PC-3 (cell line): ENCODE results near the gene MYBPH. TPM values are rescaled to one million over a fixed set of nuclear protein-coding genes. Genes with fewer than 3 reads are reported as not detected.

Source experiments
- ATAC-seq: fragments of 200-7000 bp; cut with Tn5 transposase; 2 replicates; pipeline ENCODE4 v1.9.1; 2020; ENCODE audit warnings: mild to moderate bottlenecking, moderate library complexity
- BruUV-seq: library from RNA; stranded (reverse); fragments of 400-500 nt; replicated peaks from 2 replicates; lab custom pipeline; 2021; lab: Mats Ljungman, UMichigan
- CTCF ChIA-PET: fragments of 300-600 bp; sonication (Branson Sonifier 250); formaldehyde crosslinking; loops from one replicate; lab custom pipeline; 2022; ENCODE audit warnings: antibody characterized with exemption; lab: Charles Lee
- POLR2A ChIA-PET: fragments of 300-600 bp; sonication (Branson Sonifier 250); formaldehyde crosslinking; loops from one replicate; lab custom pipeline; 2022; ENCODE audit warnings: antibody characterized with exemption; ENCODE audit not compliant: unreplicated experiment; lab: Charles Lee
- DNase-seq: peaks from one replicate; pipeline ENCODE4 v3.0.0-alpha.2; 2015
- H2AFZ ChIP-seq: fragments of 300-600 bp; sonication (generic); 2 replicates; pipeline ENCODE4 v1.6.0; 2016; ENCODE audit warnings: antibody characterized with exemption, low read length
- H3F3A ChIP-seq: fragments of 300-600 bp; sonication (generic); one replicate; pipeline ENCODE4 v1.6.0; 2017; ENCODE audit warnings: antibody characterized with exemption, low read length, control low read depth, mild to moderate bottlenecking; ENCODE audit not compliant: unreplicated experiment
- H3K27ac ChIP-seq: fragments of 300-600 bp; sonication (generic); 2 replicates; pipeline ENCODE4 v1.5.1; 2016; ENCODE audit warnings: mild to moderate bottlenecking, low read length
- H3K27me3 ChIP-seq: fragments of 300-600 bp; sonication (generic); 2 replicates; pipeline ENCODE4 v1.6.1; 2016; ENCODE audit warnings: low read length, mixed read lengths
- H3K36me3 ChIP-seq: fragments of 300-600 bp; sonication (generic); 2 replicates; pipeline ENCODE4 v1.6.1; 2016; ENCODE audit warnings: low read depth, mixed run types, low read length, mixed read lengths
- H3K4me1 ChIP-seq: fragments of 300-600 bp; sonication (generic); 2 replicates; pipeline ENCODE4 v1.5.1; 2016; ENCODE audit warnings: low read length; ENCODE audit not compliant: insufficient read depth
- H3K4me2 ChIP-seq: fragments of 300-600 bp; sonication (generic); 2 replicates; pipeline ENCODE4 v1.6.0; 2016; ENCODE audit warnings: low read length
- H3K4me3 ChIP-seq: fragments of 300-600 bp; sonication (generic); 2 replicates; pipeline ENCODE4 v1.5.1; 2016; ENCODE audit warnings: mild to moderate bottlenecking, low read length, mixed read lengths
- H3K79me2 ChIP-seq: fragments of 300-600 bp; sonication (generic); 2 replicates; pipeline ENCODE4 v1.6.1; 2017; ENCODE audit warnings: low read length, mixed read lengths
- H3K9ac ChIP-seq: fragments of 300-600 bp; sonication (generic); 2 replicates; pipeline ENCODE4 v1.6.0; 2016; ENCODE audit warnings: mild to moderate bottlenecking, low read length
- H3K9me2 ChIP-seq: fragments of 300-600 bp; sonication (generic); replicated peaks from 2 replicates; pipeline ENCODE4 v1.6.1; 2016; ENCODE audit warnings: mixed run types, low read length, mixed read lengths
- H3K9me3 ChIP-seq: fragments of 300-600 bp; sonication (generic); 2 replicates; pipeline ENCODE4 v1.6.1; 2016; ENCODE audit warnings: low read length, mixed read lengths
- H4K20me1 ChIP-seq: fragments of 300-600 bp; sonication (generic); 2 replicates; pipeline ENCODE4 v1.6.1; 2016; ENCODE audit warnings: low read length, mixed read lengths
- CTCF ChIP-seq: fragments of 300-600 bp; sonication (generic); conservative IDR thresholded peaks from 2 replicates; pipeline ENCODE4 v1.5.1; 2017; ENCODE audit warnings: antibody characterized with exemption, low read depth, mild to moderate bottlenecking, low read length
- EZH2 ChIP-seq: fragments of 300-600 bp; sonication (generic); IDR thresholded peaks from one replicate; pipeline ENCODE4 v1.6.1; 2017; ENCODE audit warnings: antibody characterized with exemption, mild to moderate bottlenecking, low read length; ENCODE audit not compliant: unreplicated experiment
- EZH2phosphoT487 ChIP-seq: fragments of 300-600 bp; sonication (generic); IDR thresholded peaks from 2 replicates; pipeline ENCODE4 v1.6.1; 2018; ENCODE audit warnings: mild to moderate bottlenecking, antibody characterized with exemption, low read length, borderline replicate concordance
- intact Hi-C: fragments of 100-400 bp; cut with micrococcal nuclease; formaldehyde crosslinking; loops from 2 replicates; pipeline ENCODE4 v1.9.0; 2023
- total RNA-seq: library from RNA; depleted of rRNA; stranded (reverse); fragments of >200 nt; gene quantifications from 2 replicates; pipeline ENCODE4 v1.2.3, GENCODE V29; 2014

Gene MYBPH
- total RNA-seq, 1 experiment from 2014 or later: not detected

GRCh38 chr1:203187689-203188264, 12.2 kb upstream of the MYBPH start:
- H3K9me2 ChIP-seq: no peaks in the 10 kb centered on the region
- POLR2A ChIA-PET: no interaction called here
- H3K9me3 ChIP-seq: no peaks in the 10 kb centered on the region
- no peak overlapping the region for H2AFZ ChIP-seq
- TF ChIP-seq EZH2phosphoT487: no peak
- H3K4me2 ChIP-seq: no peak overlapping the region
- no peak overlapping the region for H3K4me3 ChIP-seq
- H3F3A ChIP-seq: no peaks in the 10 kb centered on the region
- CTCF ChIA-PET: no interaction called here
- no peaks in the 10 kb centered on the region for H3K4me1 ChIP-seq
- H3K27me3 ChIP-seq: peaks cover 19% of the 10 kb centered on the region; the same call in 1 of the 2 replicates
- H4K20me1 ChIP-seq: no peaks in the 10 kb centered on the region
- H3K9ac ChIP-seq: no peak overlapping the region
- no peaks in the 10 kb centered on the region for H3K79me2 ChIP-seq
- no peaks in the 10 kb centered on the region for H3K36me3 ChIP-seq
- intact Hi-C loops: no loop called here
- H3K27ac ChIP-seq: no peak overlapping the region
- DNase-seq (no peak), ATAC-seq (no peak)
- no TSS peak for BruUV-seq

- CTCF ChIA-PET: no interaction called here
- H3K36me3 ChIP-seq: no peaks in the 10 kb centered on the region
- BruUV-seq: no TSS peak
- intact Hi-C loops: no loop called here
- H3F3A ChIP-seq: no peaks in the 10 kb centered on the region
- ATAC-seq (no peak), DNase-seq (no peak)
- no peaks in the 10 kb centered on the region for H3K9me3 ChIP-seq
- no peaks in the 10 kb centered on the region for H3K4me1 ChIP-seq
- no peak overlapping the region for H2AFZ ChIP-seq
- H3K9ac ChIP-seq: no peak overlapping the region
- H3K4me3 ChIP-seq: no peak overlapping the region
- TF ChIP-seq EZH2phosphoT487 (no peak), EZH2 (no peak), CTCF (no peak)
- no peaks in the 10 kb centered on the region for H4K20me1 ChIP-seq
- H3K4me2 ChIP-seq: no peak overlapping the region
- POLR2A ChIA-PET: no interaction called here
- H3K27ac ChIP-seq: no peak overlapping the region
- no peaks in the 10 kb centered on the region for H3K9me2 ChIP-seq
- peaks cover 19% of the 10 kb centered on the region; the same call in 1 of the 2 replicates for H3K27me3 ChIP-seq
- no peaks in the 10 kb centered on the region for H3K79me2 ChIP-seq
Observed at GRCh38 chr1:203187304-203187685, 11.7 kb upstream of the MYBPH start.

- ChIA-PET POLR2A (interaction anchor here (0.6 kb wide), 1 partner anchor 264 kb away, joined by 3 read pairs; no protein-coding TSS in a partner anchor), CTCF (no interaction called here)
- no peak for TF ChIP-seq EZH2
- no peak for TF ChIP-seq CTCF
- TF ChIP-seq EZH2phosphoT487: no peak
- Histone ChIP-seq H3K4me2 (no peak within 1 kb of the TSS), H3K79me2 (no peaks in the 10 kb centered on the region), H3K27ac (no peak within 1 kb of the TSS), H3K9ac (no peak within 1 kb of the TSS), H3K36me3 (no peaks in the 10 kb centered on the region), H4K20me1 (no peaks in the 10 kb centered on the region), H3K4me1 (no peaks in the 10 kb centered on the region), H2AFZ (no peak within 1 kb of the TSS), H3K27me3 (peaks cover 19% of the 10 kb centered on the region; the same call in 1 of the 2 replicates), H3K4me3 (no peak within 1 kb of the TSS), H3K9me3 (no peaks in the 10 kb centered on the region), H3F3A (no peaks in the 10 kb centered on the region), H3K9me2 (no peaks in the 10 kb centered on the region)
- ATAC-seq (no peak), DNase-seq (no peak)
- no TSS peak for BruUV-seq
- intact Hi-C loops: no loop called here
Observed at GRCh38 chr1:203186446-203187303, 11.0 kb upstream of the MYBPH start, which contains the start of gene CHI3L1. Gene CHI3L1 (minus strand): TSS chr1:203186704. CDS start chr1:203186623, 81 bp downstream.
